Measurements from ENCODE around the gene CCNY. TPM values are rescaled to one million over a fixed set of nuclear protein-coding genes. Genes with fewer than 3 reads are reported as not detected.

CCNY gene
- total RNA-seq, 1 experiment from 2014 or later = 122 TPM

DNA sequence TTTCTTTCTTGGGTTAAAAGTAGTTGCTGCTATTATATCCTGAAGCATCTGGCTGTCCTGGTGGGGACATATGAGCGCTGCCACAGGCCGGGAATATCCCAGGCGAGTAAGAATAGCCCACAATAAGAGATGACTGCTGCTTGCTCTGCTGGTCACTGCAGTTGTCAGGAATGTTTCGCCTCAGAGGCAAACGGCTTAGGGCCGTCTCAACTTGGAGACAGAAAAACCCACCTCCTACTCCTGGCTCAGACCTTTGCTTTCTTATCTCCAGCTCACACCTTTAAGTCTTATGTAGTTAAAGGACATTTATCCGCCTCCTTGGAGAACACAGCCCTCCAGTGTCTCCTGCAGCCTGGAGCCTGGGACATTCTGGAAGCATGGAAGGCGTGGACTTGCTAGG, 268.9 kb downstream of the CCNY start, which contains the start of gene GJD4:
Gene GJD4, plus strand, starts transcription at position 151 of the 400 bp plus-strand sequence. Its CDS starts 227 bp downstream, at position 378.
- Mint-ChIP-seq H3K27me3 (ENCODE audit: insufficient read depth, unreplicated experiment) (no peaks in the 10 kb centered on the region), H3K4me1 (ENCODE audit: low read depth, unreplicated experiment) (no peaks in the 10 kb centered on the region), H3K4me3 (ENCODE audit: unreplicated experiment) (no peak within 1 kb of the TSS), H3K27ac (ENCODE audit: unreplicated experiment) (no peak within 1 kb of the TSS), H3K9me3 (ENCODE audit: unreplicated experiment) (peaks cover 2% of the 10 kb centered on the region), H3K36me3 (ENCODE audit: insufficient read depth, unreplicated experiment) (no peaks in the 10 kb centered on the region)
- Histone ChIP-seq H3K4me1 (no peaks in the 10 kb centered on the region), H3K4me3 (ENCODE audit: low read depth, low read length) (no peak within 1 kb of the TSS), H3K27me3 (replicated peaks; ENCODE audit: control insufficient read depth, insufficient read depth, low read length) (no peaks in the 10 kb centered on the region), H3K36me3 (ENCODE audit: control insufficient read depth, insufficient read depth, low read length) (no peaks in the 10 kb centered on the region), H3K9me3 (peaks cover 10% of the 10 kb centered on the region; the same call in 1 of the 2 replicates)
- TF ChIP-seq, protein P1, sequence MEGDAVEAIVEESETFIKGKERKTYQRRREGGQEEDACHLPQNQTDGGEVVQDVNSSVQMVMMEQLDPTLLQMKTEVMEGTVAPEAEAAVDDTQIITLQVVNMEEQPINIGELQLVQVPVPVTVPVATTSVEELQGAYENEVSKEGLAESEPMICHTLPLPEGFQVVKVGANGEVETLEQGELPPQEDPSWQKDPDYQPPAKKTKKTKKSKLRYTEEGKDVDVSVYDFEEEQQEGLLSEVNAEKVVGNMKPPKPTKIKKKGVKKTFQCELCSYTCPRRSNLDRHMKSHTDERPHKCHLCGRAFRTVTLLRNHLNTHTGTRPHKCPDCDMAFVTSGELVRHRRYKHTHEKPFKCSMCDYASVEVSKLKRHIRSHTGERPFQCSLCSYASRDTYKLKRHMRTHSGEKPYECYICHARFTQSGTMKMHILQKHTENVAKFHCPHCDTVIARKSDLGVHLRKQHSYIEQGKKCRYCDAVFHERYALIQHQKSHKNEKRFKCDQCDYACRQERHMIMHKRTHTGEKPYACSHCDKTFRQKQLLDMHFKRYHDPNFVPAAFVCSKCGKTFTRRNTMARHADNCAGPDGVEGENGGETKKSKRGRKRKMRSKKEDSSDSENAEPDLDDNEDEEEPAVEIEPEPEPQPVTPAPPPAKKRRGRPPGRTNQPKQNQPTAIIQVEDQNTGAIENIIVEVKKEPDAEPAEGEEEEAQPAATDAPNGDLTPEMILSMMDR (IDR thresholded peaks at IDR 0.05; ENCODE audit: insufficient read depth in 1 of 2, low read depth in 1 of 2, low read length in 1 of 2, severe bottlenecking in 1 of 2, unreplicated experiment in 1 of 2) = no peak
- CTCF ChIA-PET = interaction anchor here (0.6 kb wide), 1 partner anchor 43 kb away, joined by 4 read pairs; no protein-coding TSS in a partner anchor
- no TSS peak for BruUV-seq (replicated peaks)
- POLR2A ChIA-PET = no interaction called here
- peak in 1 of 2 experiments; percentile 28 for DNase-seq
- intact Hi-C loops (cut with micrococcal nuclease; ENCODE audit: unreplicated experiment) = no loop called here

DNA sequence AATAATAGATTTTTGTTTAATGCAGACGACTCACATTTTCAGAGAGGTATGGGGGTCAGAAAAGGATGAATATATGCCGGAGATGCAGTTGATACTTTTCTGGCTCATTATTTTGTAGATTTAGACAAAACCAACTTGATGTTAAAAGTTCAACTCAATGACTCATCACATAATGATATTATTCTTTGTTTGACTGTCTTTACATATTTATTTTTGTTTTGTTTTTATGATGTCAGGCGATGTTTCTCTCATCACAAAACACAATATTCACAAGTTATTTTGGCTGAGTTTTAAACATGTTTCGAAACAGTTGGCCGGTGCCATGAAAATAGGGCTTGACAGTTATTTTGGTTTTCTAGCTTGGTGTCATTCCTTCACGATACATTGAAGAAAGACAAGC, 270.1 kb downstream of the CCNY start:
- POLR2A ChIA-PET = no interaction called here
- no peak for DNase-seq
- no TSS peak for BruUV-seq (replicated peaks)
- H3K27me3 Mint-ChIP-seq (ENCODE audit: insufficient read depth, unreplicated experiment) = no peaks in the 10 kb centered on the region
- TF ChIP-seq, protein P1 (IDR thresholded peaks at IDR 0.05; ENCODE audit: insufficient read depth in 1 of 2, low read depth in 1 of 2, low read length in 1 of 2, severe bottlenecking in 1 of 2, unreplicated experiment in 1 of 2) = no peak
- Histone ChIP-seq H3K27me3 (replicated peaks; ENCODE audit: control insufficient read depth, insufficient read depth, low read length) (no peaks in the 10 kb centered on the region), H3K9me3 (peaks cover 14% of the 10 kb centered on the region; the same call in 1 of the 2 replicates), H3K36me3 (ENCODE audit: control insufficient read depth, insufficient read depth, low read length) (no peaks in the 10 kb centered on the region), H3K4me1 (no peaks in the 10 kb centered on the region), H3K4me3 (ENCODE audit: low read depth, low read length) (no peak overlapping the region)
- CTCF ChIA-PET = no interaction called here
- H3K4me3 Mint-ChIP-seq (ENCODE audit: unreplicated experiment) = no peak overlapping the region
- peaks cover 10% of the 10 kb centered on the region for H3K9me3 Mint-ChIP-seq (ENCODE audit: unreplicated experiment)
- intact Hi-C loops (cut with micrococcal nuclease; ENCODE audit: unreplicated experiment) = no loop called here
- H3K4me1 Mint-ChIP-seq (ENCODE audit: low read depth, unreplicated experiment) = no peaks in the 10 kb centered on the region
- no peaks in the 10 kb centered on the region for H3K36me3 Mint-ChIP-seq (ENCODE audit: insufficient read depth, unreplicated experiment)
- no peak overlapping the region for H3K27ac Mint-ChIP-seq (ENCODE audit: unreplicated experiment)

DNA sequence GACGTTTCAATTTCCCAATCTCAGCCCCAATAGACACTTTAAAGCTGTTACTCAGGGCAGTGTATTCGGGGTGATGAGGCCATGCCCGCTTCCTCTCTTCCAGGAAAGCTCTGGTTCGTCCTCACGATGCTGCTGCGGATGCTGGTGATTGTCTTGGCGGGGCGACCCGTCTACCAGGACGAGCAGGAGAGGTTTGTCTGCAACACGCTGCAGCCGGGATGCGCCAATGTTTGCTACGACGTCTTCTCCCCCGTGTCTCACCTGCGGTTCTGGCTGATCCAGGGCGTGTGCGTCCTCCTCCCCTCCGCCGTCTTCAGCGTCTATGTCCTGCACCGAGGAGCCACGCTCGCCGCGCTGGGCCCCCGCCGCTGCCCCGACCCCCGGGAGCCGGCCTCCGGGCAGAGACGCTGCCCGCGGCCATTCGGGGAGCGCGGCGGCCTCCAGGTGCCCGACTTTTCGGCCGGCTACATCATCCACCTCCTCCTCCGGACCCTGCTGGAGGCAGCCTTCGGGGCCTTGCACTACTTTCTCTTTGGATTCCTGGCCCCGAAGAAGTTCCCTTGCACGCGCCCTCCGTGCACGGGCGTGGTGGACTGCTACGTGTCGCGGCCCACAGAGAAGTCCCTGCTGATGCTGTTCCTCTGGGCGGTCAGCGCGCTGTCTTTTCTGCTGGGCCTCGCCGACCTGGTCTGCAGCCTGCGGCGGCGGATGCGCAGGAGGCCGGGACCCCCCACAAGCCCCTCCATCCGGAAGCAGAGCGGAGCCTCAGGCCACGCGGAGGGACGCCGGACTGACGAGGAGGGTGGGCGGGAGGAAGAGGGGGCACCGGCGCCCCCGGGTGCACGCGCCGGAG, 271.4 kb downstream of the CCNY start:
- H3K36me3 Mint-ChIP-seq (ENCODE audit: insufficient read depth, unreplicated experiment) = no peaks in the 10 kb centered on the region
- no peaks in the 10 kb centered on the region for H3K27me3 ChIP-seq (replicated peaks; ENCODE audit: control insufficient read depth, insufficient read depth, low read length)
- H3K4me1 ChIP-seq = peaks cover 5% of the 10 kb centered on the region
- no peaks in the 10 kb centered on the region for H3K36me3 ChIP-seq (ENCODE audit: control insufficient read depth, insufficient read depth, low read length)
- no TSS peak for BruUV-seq (replicated peaks)
- DNase-seq = peak in 1 of 2 experiments; percentile 21
- TF ChIP-seq, protein P1 (IDR thresholded peaks at IDR 0.05; ENCODE audit: insufficient read depth in 1 of 2, low read depth in 1 of 2, low read length in 1 of 2, severe bottlenecking in 1 of 2, unreplicated experiment in 1 of 2) = no peak
- peaks cover 10% of the 10 kb centered on the region for H3K9me3 Mint-ChIP-seq (ENCODE audit: unreplicated experiment)
- POLR2A ChIA-PET = no interaction called here
- peaks cover 14% of the 10 kb centered on the region; the same call in 1 of the 2 replicates for H3K9me3 ChIP-seq
- intact Hi-C loops (cut with micrococcal nuclease; ENCODE audit: unreplicated experiment) = no loop called here
- no peak overlapping the region for H3K4me3 Mint-ChIP-seq (ENCODE audit: unreplicated experiment)
- H3K27ac Mint-ChIP-seq (ENCODE audit: unreplicated experiment) = no peak overlapping the region
- no peaks in the 10 kb centered on the region for H3K27me3 Mint-ChIP-seq (ENCODE audit: insufficient read depth, unreplicated experiment)
- H3K4me3 ChIP-seq (ENCODE audit: low read depth, low read length) = no peak overlapping the region
- CTCF ChIA-PET = no interaction called here
- H3K4me1 Mint-ChIP-seq (ENCODE audit: low read depth, unreplicated experiment) = peaks cover 12% of the 10 kb centered on the region

Measured in Caco-2 (cell line).